HEK293T (cell line): ENCODE results near the gene WDR45B.

Source experiments
- BHLHE40 ChIP-seq: fragments of 450-650 bp; IDR thresholded peaks from 2 replicates; pipeline ENCODE4 v1.6.1; 2016; ENCODE audit warnings: mild to moderate bottlenecking, moderate library complexity, borderline replicate concordance
- FOXK2 ChIP-seq: fragments of 450-650 bp; IDR thresholded peaks from 2 replicates; pipeline ENCODE4 v1.6.1; 2016; ENCODE audit warnings: mild to moderate bottlenecking
- LEF1 ChIP-seq: fragments of 450-650 bp; IDR thresholded peaks from 2 replicates; pipeline ENCODE4 v1.6.1; 2017; ENCODE audit warnings: mild to moderate bottlenecking, borderline replicate concordance
- ZNF384 ChIP-seq: fragments of 450-650 bp; IDR thresholded peaks from 2 replicates; pipeline ENCODE4 v1.6.1; 2016

- no peak for TF ChIP-seq FOXK2
- TF ChIP-seq BHLHE40, result no peak
- TF ChIP-seq LEF1, result no peak
- TF ChIP-seq ZNF384, result no peak
These were observed 78.0 kb downstream of the WDR45B start for GRCh38 chr17:82570277-82570676.
